ENCODE data around the gene FAM180A. TPM values are rescaled to one million over a fixed set of nuclear protein-coding genes. Genes with fewer than 3 reads are reported as not detected.

FAM180A gene
- total RNA-seq, 1 donor from 2014 or later, result 0.24 TPM

GRCh38 chr7:135786911-135787310 lies 38.3 kb upstream of the FAM180A start:
- peaks cover 41% of the 10 kb centered on the region for H3K27me3 Mint-ChIP-seq (ENCODE audit: unreplicated experiment)
- no peak overlapping the region for H3K4me3 Mint-ChIP-seq (ENCODE audit: unreplicated experiment)
- H3K36me3 Mint-ChIP-seq (ENCODE audit: unreplicated experiment), result no peaks in the 10 kb centered on the region
- DNase-seq (ENCODE audit: extremely low spot score, unreplicated experiment), result no peak
- no peak overlapping the region for H3K27ac Mint-ChIP-seq (ENCODE audit: unreplicated experiment)
- TF ChIP-seq, protein P1, sequence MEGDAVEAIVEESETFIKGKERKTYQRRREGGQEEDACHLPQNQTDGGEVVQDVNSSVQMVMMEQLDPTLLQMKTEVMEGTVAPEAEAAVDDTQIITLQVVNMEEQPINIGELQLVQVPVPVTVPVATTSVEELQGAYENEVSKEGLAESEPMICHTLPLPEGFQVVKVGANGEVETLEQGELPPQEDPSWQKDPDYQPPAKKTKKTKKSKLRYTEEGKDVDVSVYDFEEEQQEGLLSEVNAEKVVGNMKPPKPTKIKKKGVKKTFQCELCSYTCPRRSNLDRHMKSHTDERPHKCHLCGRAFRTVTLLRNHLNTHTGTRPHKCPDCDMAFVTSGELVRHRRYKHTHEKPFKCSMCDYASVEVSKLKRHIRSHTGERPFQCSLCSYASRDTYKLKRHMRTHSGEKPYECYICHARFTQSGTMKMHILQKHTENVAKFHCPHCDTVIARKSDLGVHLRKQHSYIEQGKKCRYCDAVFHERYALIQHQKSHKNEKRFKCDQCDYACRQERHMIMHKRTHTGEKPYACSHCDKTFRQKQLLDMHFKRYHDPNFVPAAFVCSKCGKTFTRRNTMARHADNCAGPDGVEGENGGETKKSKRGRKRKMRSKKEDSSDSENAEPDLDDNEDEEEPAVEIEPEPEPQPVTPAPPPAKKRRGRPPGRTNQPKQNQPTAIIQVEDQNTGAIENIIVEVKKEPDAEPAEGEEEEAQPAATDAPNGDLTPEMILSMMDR (IDR thresholded peaks at IDR 0.05), result no peak
- no peaks in the 10 kb centered on the region for H3K9me3 Mint-ChIP-seq (ENCODE audit: unreplicated experiment)
- H3K4me1 Mint-ChIP-seq (ENCODE audit: unreplicated experiment), result peaks cover 2% of the 10 kb centered on the region

- no peaks in the 10 kb centered on the region for H3K4me1 Mint-ChIP-seq (ENCODE audit: unreplicated experiment)
- H3K27ac Mint-ChIP-seq (ENCODE audit: unreplicated experiment), result no peak overlapping the region
- no peaks in the 10 kb centered on the region for H3K9me3 Mint-ChIP-seq (ENCODE audit: unreplicated experiment)
- TF ChIP-seq, protein P1 (IDR thresholded peaks at IDR 0.05), result no peak
- H3K4me3 Mint-ChIP-seq (ENCODE audit: unreplicated experiment), result no peak overlapping the region
- no peak for DNase-seq (ENCODE audit: extremely low spot score, unreplicated experiment)
- peaks cover 47% of the 10 kb centered on the region for H3K27me3 Mint-ChIP-seq (ENCODE audit: unreplicated experiment)
- H3K36me3 Mint-ChIP-seq (ENCODE audit: unreplicated experiment), result no peaks in the 10 kb centered on the region
Observed at GRCh38 chr7:135785065-135785464, 36.5 kb upstream of the FAM180A start.

- H3K36me3 Mint-ChIP-seq (ENCODE audit: unreplicated experiment), result no peaks in the 10 kb centered on the region
- no peaks in the 10 kb centered on the region for H3K9me3 Mint-ChIP-seq (ENCODE audit: unreplicated experiment)
- H3K4me3 Mint-ChIP-seq (ENCODE audit: unreplicated experiment), result no peak overlapping the region
- TF ChIP-seq, protein P1 (IDR thresholded peaks at IDR 0.05), result no peak
- no peak overlapping the region for H3K27ac Mint-ChIP-seq (ENCODE audit: unreplicated experiment)
- peaks cover 47% of the 10 kb centered on the region for H3K27me3 Mint-ChIP-seq (ENCODE audit: unreplicated experiment)
- no peak for DNase-seq (ENCODE audit: extremely low spot score, unreplicated experiment)
- no peaks in the 10 kb centered on the region for H3K4me1 Mint-ChIP-seq (ENCODE audit: unreplicated experiment)
Observed at GRCh38 chr7:135784013-135784412, 35.4 kb upstream of the FAM180A start.

GRCh38 chr7:135782801-135783200 lies 34.2 kb upstream of the FAM180A start:
- Mint-ChIP-seq H3K27ac (ENCODE audit: unreplicated experiment) (no peak overlapping the region), H3K4me3 (ENCODE audit: unreplicated experiment) (no peak overlapping the region), H3K27me3 (ENCODE audit: unreplicated experiment) (peaks cover 45% of the 10 kb centered on the region), H3K9me3 (ENCODE audit: unreplicated experiment) (peaks cover 12% of the 10 kb centered on the region), H3K36me3 (ENCODE audit: unreplicated experiment) (peaks cover 2% of the 10 kb centered on the region), H3K4me1 (ENCODE audit: unreplicated experiment) (no peaks in the 10 kb centered on the region)
- peak; percentile 32 for DNase-seq (ENCODE audit: extremely low spot score, unreplicated experiment)
- TF ChIP-seq, protein P1 (IDR thresholded peaks at IDR 0.05), result no peak

- peak; percentile 49 for DNase-seq (ENCODE audit: extremely low spot score, unreplicated experiment)
- TF ChIP-seq, protein P1 (IDR thresholded peaks at IDR 0.05), result no peak
- peaks cover 16% of the 10 kb centered on the region for H3K9me3 Mint-ChIP-seq (ENCODE audit: unreplicated experiment)
- no peak overlapping the region for H3K27ac Mint-ChIP-seq (ENCODE audit: unreplicated experiment)
- peaks cover 44% of the 10 kb centered on the region for H3K27me3 Mint-ChIP-seq (ENCODE audit: unreplicated experiment)
- no peaks in the 10 kb centered on the region for H3K4me1 Mint-ChIP-seq (ENCODE audit: unreplicated experiment)
- no peak overlapping the region for H3K4me3 Mint-ChIP-seq (ENCODE audit: unreplicated experiment)
- peaks cover 5% of the 10 kb centered on the region for H3K36me3 Mint-ChIP-seq (ENCODE audit: unreplicated experiment)
Observed at GRCh38 chr7:135782377-135782776, 33.8 kb upstream of the FAM180A start.

Measured in osteocyte (in vitro differentiated cells).